GM12878 (cell line): ENCODE data around the gene SFT2D1. TPM values are rescaled to one million over a fixed set of nuclear protein-coding genes. Genes with fewer than 3 reads are reported as not detected.

Source experiments
- ATAC-seq: fragments of 200-7000 bp; cut with Tn5 transposase; 3 replicates; pipeline ENCODE4 v1.9.1; 2020; ENCODE audit warnings: mild to moderate bottlenecking, moderate library complexity
- BruUV-seq: library from RNA; stranded (reverse); fragments of 400-500 nt; replicated peaks from 2 replicates; lab custom pipeline; 2021; lab: Mats Ljungman, UMichigan
- CTCF ChIA-PET: fragments of 300-600 bp; sonication (Branson Sonifier 250); formaldehyde crosslinking; extraction: SDS; loops from one replicate; lab custom pipeline; 2021; ENCODE audit warnings: inconsistent platforms; lab: Yijun Ruan, JAX
- POLR2A ChIA-PET: fragments of 350-600 bp; formaldehyde crosslinking; extraction: SDS; loops from one replicate; lab custom pipeline; 2021; ENCODE audit warnings: inconsistent platforms; lab: Charles Lee
- RAD21 ChIA-PET: fragments of 300-600 bp; sonication (Branson Sonifier 250); formaldehyde crosslinking; loops from one replicate; lab custom pipeline; 2023; ENCODE audit warnings: antibody characterized with exemption; ENCODE audit not compliant: unreplicated experiment; lab: Charles Lee
- SMC1A ChIA-PET: fragments of 300-600 bp; sonication (Branson Sonifier 250); formaldehyde crosslinking; loops from one replicate; lab custom pipeline; 2023; ENCODE audit not compliant: unreplicated experiment, uncharacterized antibody; lab: Charles Lee
- DNase-seq: peaks from one replicate; pipeline ENCODE4 v3.0.0-alpha.2; 2011; ENCODE audit warnings: low read depth, low spot score
- FAIRE-seq: peaks from 3 replicates; lab custom pipeline; 2011; peaks lifted over from hg19 to GRCh38; lab: Jason Lieb, UNC
- H2AFZ ChIP-seq: 2 replicates; pipeline ENCODE4 v1.6.0; 2011; ENCODE audit warnings: low read depth, low read length, control low read depth; ENCODE audit not compliant: control insufficient read depth
- H3K27ac ChIP-seq: 2 replicates; pipeline ENCODE4 v1.5.1; 2011; ENCODE audit warnings: control low read depth; ENCODE audit not compliant: control insufficient read depth, insufficient read depth
- H3K27me3 ChIP-seq, 2 experiments: replicated peaks in 1 of 2; 2 replicates each; pipeline versions ENCODE4 v1.6.0 to v1.6.1; 2011; ENCODE audit warnings: low read length in 1 of 2; ENCODE audit not compliant: control insufficient read depth in 2 of 2, insufficient read depth in 2 of 2
- H3K36me3 ChIP-seq, 2 experiments: 2 replicates each; pipeline ENCODE4 v1.5.1; 2011; ENCODE audit warnings: low read length in 1 of 2; ENCODE audit not compliant: control insufficient read depth in 2 of 2, insufficient read depth in 2 of 2
- H3K4me1 ChIP-seq: 2 replicates; pipeline ENCODE4 v1.6.1; 2011; ENCODE audit warnings: mild to moderate bottlenecking, low read length, moderate library complexity, mixed read lengths; ENCODE audit not compliant: control insufficient read depth, insufficient read depth
- H3K4me2 ChIP-seq: 2 replicates; pipeline ENCODE4 v1.6.0; 2011; ENCODE audit warnings: control low read depth; ENCODE audit not compliant: control insufficient read depth, insufficient read depth
- H3K4me3 ChIP-seq: fragments of 200-600 bp; sonication (generic); 2 replicates; pipeline ENCODE4 v1.5.1; 2016
- H3K79me2 ChIP-seq: 2 replicates; pipeline ENCODE4 v1.6.0; 2011; ENCODE audit warnings: low read length; ENCODE audit not compliant: control insufficient read depth, insufficient read depth
- H3K9ac ChIP-seq: 2 replicates; pipeline ENCODE4 v1.8.0; 2011; ENCODE audit warnings: low read length, control low read depth, mixed read lengths; ENCODE audit not compliant: control insufficient read depth, insufficient read depth
- H3K9me3 ChIP-seq: replicated peaks from 3 replicates; pipeline ENCODE4 v1.5.1; 2011; ENCODE audit warnings: mild to moderate bottlenecking, low read length; ENCODE audit not compliant: control insufficient read depth, insufficient read depth
- H4K20me1 ChIP-seq: 2 replicates; pipeline ENCODE4 v1.6.0; 2011; ENCODE audit not compliant: control insufficient read depth, insufficient read depth
- ATF3 ChIP-seq: IDR thresholded peaks from 2 replicates; pipeline ENCODE4 v1.6.1; 2011; ENCODE audit warnings: low read depth, mild to moderate bottlenecking, low read length, moderate library complexity, borderline replicate concordance; ENCODE audit errors: extremely low read depth
- BCLAF1 ChIP-seq: fragments of 450-650 bp; IDR thresholded peaks from 2 replicates; pipeline ENCODE4 v1.6.1; 2017; ENCODE audit warnings: antibody characterized with exemption, mild to moderate bottlenecking, moderate library complexity
- CEBPB ChIP-seq, 2 experiments: fragments of 150-350 bp in 1 of 2; IDR thresholded peaks; 2 replicates each; pipeline ENCODE4 v1.6.1; 2012 to 2014; ENCODE audit warnings: low read depth in 2 of 2, low read length in 2 of 2, borderline replicate concordance in 1 of 2, inconsistent platforms in 1 of 2
- IKZF2 ChIP-seq, 2 experiments: fragments of 450-650 bp; IDR thresholded peaks; 2 replicates each; pipeline ENCODE4 v1.6.1; 2017; ENCODE audit warnings: mild to moderate bottlenecking in 2 of 2, moderate library complexity in 2 of 2
- NFYA ChIP-seq: IDR thresholded peaks from 2 replicates; pipeline ENCODE4 v1.6.1; 2011; ENCODE audit warnings: low read depth, mild to moderate bottlenecking, low read length, improper control_type of control experiment, borderline replicate concordance
- NFYB ChIP-seq: IDR thresholded peaks from 2 replicates; pipeline ENCODE4 v1.6.1; 2011; ENCODE audit warnings: low read depth, mild to moderate bottlenecking, low read length, improper control_type of control experiment, moderate library complexity; ENCODE audit not compliant: insufficient read depth
- RB1 ChIP-seq: fragments of 450-650 bp; formaldehyde crosslinking; IDR thresholded peaks from 2 replicates; pipeline ENCODE4 v1.6.1; 2017; ENCODE audit warnings: mild to moderate bottlenecking, borderline replicate concordance
- STAT3 ChIP-seq: IDR thresholded peaks from 2 replicates; pipeline ENCODE4 v1.6.1; 2011; ENCODE audit warnings: low read depth, low read length, improper control_type of control experiment
- WGBS: methylation state at CpG from one replicate; pipeline ENCODE4 v1.1.6; 2016; ENCODE audit warnings: low lambda C conversion rate; ENCODE audit not compliant: insufficient replicate concordance, insufficient coverage; ENCODE audit errors: missing lambda C conversion rate; 5-methylcytosine and 5-hydroxymethylcytosine counted together
- in situ Hi-C: fragments of 300-500 bp; cut with MboI; formaldehyde crosslinking; loops from 9 replicates; pipeline ENCODE4 v1.14.3; 2018; ENCODE audit warnings: mixed read lengths
- intact Hi-C: fragments of 100-400 bp; cut with micrococcal nuclease; formaldehyde crosslinking; loops from one replicate; pipeline ENCODE4 v1.14.2; 2022; ENCODE audit not compliant: unreplicated experiment
- polyA plus RNA-seq, 11 experiments: library from polyadenylated mRNA; depleted of rRNA in 4 of 11; unstranded in 6 of 11; stranded (reverse) in 5 of 11; fragments of >200 nt; fragmentation: Nextera tagmentation in 4 of 11; fragmentation: Illumina TruSeq in 1 of 11; extraction: Ambion mirVana in 4 of 11; extraction: Trizol in 1 of 11; gene quantifications; 1 replicate in 1 of 11; 2 replicates in 10 of 11; pipeline versions ENCODE4 v1.2.1 to v1.2.3, GENCODE V29; 2011 to 2016; ENCODE audit warnings: inconsistent platforms in 2 of 11, missing spikeins in 2 of 11, low read depth in 1 of 11
- total RNA-seq, 4 experiments: library from RNA; depleted of rRNA in 3 of 4; stranded (reverse); fragments of >200 nt in 3 of 4; fragmentation: Illumina TruSeq in 1 of 4; extraction: Trizol in 1 of 4; gene quantifications; 2 replicates each; pipeline versions ENCODE4 v1.2.1 to v1.2.3, GENCODE V29; 2013 to 2021

The SFT2D1 gene
- total and polyA plus RNA-seq, 10 of the 15 experiments (the other 5 are each of a cell fraction or from before 2014, with no cell fraction given): 69.5 to 281 (median 124) TPM

GRCh38 chr6:166301611-166302529 is 40.5 kb downstream of the SFT2D1 start:
- Histone ChIP-seq H3K36me3 (no peaks in the 10 kb centered on the region), H3K9ac (no peak overlapping the region), H3K9me3 (no peaks in the 10 kb centered on the region), H3K4me2 (no peak overlapping the region), H3K27ac (no peak overlapping the region), H4K20me1 (no peaks in the 10 kb centered on the region), H3K4me3 (no peak overlapping the region), H2AFZ (no peak overlapping the region), H3K27me3 (no peaks in the 10 kb centered on the region; a peak in 1 of 4 replicates), H3K4me1 (no peaks in the 10 kb centered on the region), H3K79me2 (peaks cover 2% of the 10 kb centered on the region; the same call in 1 of the 2 replicates)
- ChIA-PET POLR2A (interaction anchor here (0.6 to 0.9 kb wide), 2 partner anchors 20 to 22 kb away, joined by 3 read pairs; no protein-coding TSS in a partner anchor), RAD21 (interaction anchor here (1.4 kb wide), 1 partner anchor 10 kb away, joined by 3 read pairs; no protein-coding TSS in a partner anchor), CTCF (interaction anchor here (1.0 to 3.9 kb wide), 3 partner anchors 11 to 99 kb away, joined by 3 to 13 read pairs (median 3); no protein-coding TSS in a partner anchor), SMC1A (interaction anchor here (0.6 to 1.4 kb wide), 3 partner anchors 8 to 98 kb away, joined by 3 read pairs; no protein-coding TSS in a partner anchor)
- no peak for TF ChIP-seq NFYB
- intact Hi-C loops: no loop called here
- in situ Hi-C loops: no loop called here
- 54% methylated on average over 17 of the region's 17 CpGs for WGBS
- FAIRE-seq: no peak
- ATAC-seq: no peak
- no TSS peak for BruUV-seq
- no peak for DNase-seq

GRCh38 chr6:166300357-166300987 is 41.9 kb downstream of the SFT2D1 start:
- BruUV-seq: no TSS peak
- CTCF ChIA-PET: interaction anchor here (3.9 kb wide), 1 partner anchor 100 kb away, joined by 13 read pairs; no protein-coding TSS in a partner anchor
- no peak overlapping the region for H3K4me2 ChIP-seq
- TF ChIP-seq NFYA (no peak), BCLAF1 (no peak), RB1 (no peak), ATF3 (no peak), IKZF2 (IDR thresholded peaks at IDR 0.05) (no peak), STAT3 (no peak), CEBPB (IDR thresholded peaks at IDR 0.05; ENCODE audit: borderline replicate concordance in 1 of 2, low read depth in 2 of 2, low read length in 2 of 2) (no peak)

More at GRCh38 chr6:166300357-166300987, 41.9 kb downstream of the SFT2D1 start:
- ATAC-seq (no peak), DNase-seq (no peak), FAIRE-seq (no peak)
- no peaks in the 10 kb centered on the region for H3K79me2 ChIP-seq
- in situ Hi-C loops: no loop called here
- H3K4me1 ChIP-seq: no peaks in the 10 kb centered on the region
- ChIA-PET POLR2A (no interaction called here), RAD21 (no interaction called here), SMC1A (interaction anchor here (0.7 kb wide), 1 partner anchor 29 kb away, joined by 3 read pairs; no protein-coding TSS in a partner anchor)
- no peaks in the 10 kb centered on the region for H3K36me3 ChIP-seq
- H3K4me3 ChIP-seq: no peak overlapping the region
- H3K27ac ChIP-seq: no peak overlapping the region
- no peaks in the 10 kb centered on the region for H3K9me3 ChIP-seq
- H2AFZ ChIP-seq: no peak overlapping the region
- H4K20me1 ChIP-seq: no peaks in the 10 kb centered on the region
- no peaks in the 10 kb centered on the region; a peak in 1 of 4 replicates for H3K27me3 ChIP-seq
- intact Hi-C loops: no loop called here
- H3K9ac ChIP-seq: no peak overlapping the region
- 62% methylated on average over 9 of the region's 9 CpGs for WGBS
